Limb (tissue), 2 donors: ENCODE measurements around the gene GOLGA8O.
"Not testable (repeated sequence)": the region's sequence is repeated elsewhere in the genome, so short reads cannot be mapped to it uniquely, and the experiment has no call there.

Experiments
- DNase-seq, 2 donors: peaks; one replicate each; pipeline ENCODE4 v3.0.0-alpha.2; 2016; ENCODE audit errors: extremely low spot score in 2 of 2

Gene GOLGA8O, protein sequence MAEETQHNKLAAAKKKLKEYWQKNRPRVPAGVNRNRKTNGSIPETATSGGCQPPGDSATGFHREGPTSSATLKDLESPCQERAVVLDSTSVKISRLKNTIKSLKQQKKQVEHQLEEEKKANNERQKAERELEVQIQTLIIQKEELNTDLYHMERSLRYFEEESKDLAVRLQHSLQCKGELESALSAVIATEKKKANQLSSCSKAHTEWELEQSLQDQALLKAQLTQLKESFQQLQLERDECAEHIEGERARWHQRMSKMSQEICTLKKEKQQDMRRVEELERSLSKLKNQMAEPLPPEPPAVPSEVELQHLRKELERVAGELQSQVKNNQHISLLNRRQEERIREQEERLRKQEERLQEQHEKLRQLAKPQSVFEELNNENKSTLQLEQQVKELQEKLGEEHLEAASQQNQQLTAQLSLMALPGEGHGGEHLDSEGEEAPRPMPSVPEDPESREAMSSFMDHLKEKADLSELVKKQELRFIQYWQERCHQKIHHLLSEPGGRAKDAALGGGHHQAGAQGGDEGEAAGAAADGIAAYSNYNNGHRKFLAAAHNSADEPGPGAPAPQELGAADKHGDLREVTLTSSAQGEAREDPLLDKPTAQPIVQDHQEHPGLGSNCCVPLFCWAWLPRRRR

GRCh38 chr15:32455534-32455933 is at the start of gene GOLGA8O:
Gene GOLGA8O (minus strand): TSS chr15:32455634. CDS start chr15:32455536, 98 bp downstream.
- DNase-seq: not testable (repeated sequence)

DNA sequence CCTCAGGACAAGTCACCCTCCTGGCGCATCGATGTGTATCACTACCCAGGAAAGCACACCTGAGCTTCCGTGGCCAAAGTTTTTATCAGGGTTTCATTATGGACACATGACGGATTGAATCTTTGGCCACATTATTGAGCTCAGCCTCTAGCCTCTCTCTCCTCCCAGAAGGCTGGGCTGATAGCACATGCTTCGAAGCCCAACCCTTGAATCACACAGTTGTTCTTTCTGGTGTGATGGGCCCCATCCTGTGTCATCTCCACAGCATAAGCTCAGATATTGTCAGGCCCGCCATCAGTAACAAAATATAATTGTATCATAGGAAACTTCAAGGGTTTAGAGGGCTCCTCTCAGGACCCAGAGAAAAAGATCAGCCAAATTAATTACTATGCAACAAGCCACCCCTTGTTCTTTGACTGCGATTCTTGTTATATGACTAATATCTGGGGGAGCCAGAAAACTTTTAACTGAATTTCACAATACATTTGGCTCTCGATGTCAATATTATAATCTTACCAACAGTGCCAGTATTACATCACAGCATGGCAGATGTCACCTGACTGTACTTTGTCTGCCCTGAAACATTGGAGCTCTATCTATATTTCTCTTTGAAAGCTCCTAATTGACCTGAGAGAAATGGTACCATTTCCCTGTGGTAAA is 48.8 kb upstream of the GOLGA8O start:
- DNase-seq: not testable (repeated sequence)

DNA sequence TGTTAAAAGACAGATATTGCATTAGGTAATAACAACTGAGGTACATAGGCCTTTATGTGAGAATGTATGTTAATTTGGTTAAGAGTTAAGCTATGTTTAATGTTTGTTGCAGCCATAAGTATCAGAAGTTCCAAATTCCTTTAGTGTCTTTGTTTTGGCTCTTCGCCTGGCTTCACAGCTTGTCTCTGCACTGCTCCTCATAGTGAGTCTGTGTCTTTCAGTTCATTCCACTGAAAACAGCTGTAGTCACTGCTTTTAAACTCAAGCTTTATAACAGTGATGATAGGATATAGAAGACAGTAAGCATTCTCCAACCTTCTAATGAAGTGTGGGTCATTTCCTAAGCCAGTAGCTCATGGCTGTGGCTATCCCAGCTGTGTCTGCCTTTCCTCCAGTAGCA is 47.5 kb upstream of the GOLGA8O start:
- peak; percentile 28 to 29 for DNase-seq

DNA sequence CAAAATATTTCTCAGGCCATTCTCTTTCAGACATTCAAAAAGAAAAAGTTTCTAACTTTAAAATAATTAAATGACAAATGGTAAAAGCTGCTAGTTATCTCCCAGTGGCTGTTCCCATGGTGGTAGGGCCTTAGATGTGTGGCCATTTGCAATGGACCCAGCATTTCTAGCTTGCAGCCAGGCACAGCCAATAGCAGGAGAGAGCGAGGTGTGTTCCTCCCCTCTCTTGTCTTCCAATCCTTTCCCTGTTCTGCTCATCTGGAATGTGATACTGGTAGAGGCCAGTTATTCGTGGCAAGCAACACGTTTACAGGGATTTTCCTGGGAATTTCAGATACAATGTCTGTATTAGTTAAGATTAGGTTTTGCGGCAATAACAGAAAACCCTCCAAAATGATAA is 37.3 kb upstream of the GOLGA8O start:
- DNase-seq: not testable (repeated sequence)

GRCh38 chr15:32486474-32486873 is 31.0 kb upstream of the GOLGA8O start:
- DNase-seq: not testable (repeated sequence)

GRCh38 chr15:32483377-32483776 is 27.9 kb upstream of the GOLGA8O start:
- peak in 1 of 2 donors; percentile 31 for DNase-seq

DNA sequence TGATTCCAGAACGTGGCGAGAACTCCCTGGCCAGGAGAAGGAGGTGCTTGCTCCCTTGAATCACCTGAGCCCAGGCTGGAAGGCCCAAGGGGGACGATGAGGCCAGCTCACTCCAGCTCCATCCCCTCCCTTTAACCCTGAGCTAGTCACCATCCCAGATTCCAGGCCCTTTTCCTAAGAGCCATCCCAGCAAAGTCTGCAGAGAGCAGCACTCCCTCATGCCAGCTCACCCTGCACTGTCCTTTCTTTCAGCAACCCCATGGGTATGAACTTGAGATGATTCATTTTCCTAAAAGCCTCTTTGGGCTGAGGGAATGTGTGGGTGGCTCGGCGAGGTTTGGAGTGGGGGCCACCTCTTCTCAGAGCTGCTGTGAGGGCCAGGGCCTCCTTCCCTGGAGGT is 26.2 kb upstream of the GOLGA8O start:
- not testable (repeated sequence) for DNase-seq

- not testable (repeated sequence) for DNase-seq
Measured at GRCh38 chr15:32468076-32468475, 12.6 kb upstream of the GOLGA8O start.

- not testable (repeated sequence) for DNase-seq
Measured at GRCh38 chr15:32440445-32440977, 14.9 kb downstream of the GOLGA8O start.

- DNase-seq: not testable (repeated sequence)
Measured at GRCh38 chr15:32434102-32434963, 21.1 kb downstream of the GOLGA8O start.

GRCh38 chr15:32427635-32428034 is 27.8 kb downstream of the GOLGA8O start:
- DNase-seq: not testable (repeated sequence)

- peak; percentile 18 to 26 for DNase-seq
Measured at GRCh38 chr15:32426511-32426910, 28.9 kb downstream of the GOLGA8O start.

DNA sequence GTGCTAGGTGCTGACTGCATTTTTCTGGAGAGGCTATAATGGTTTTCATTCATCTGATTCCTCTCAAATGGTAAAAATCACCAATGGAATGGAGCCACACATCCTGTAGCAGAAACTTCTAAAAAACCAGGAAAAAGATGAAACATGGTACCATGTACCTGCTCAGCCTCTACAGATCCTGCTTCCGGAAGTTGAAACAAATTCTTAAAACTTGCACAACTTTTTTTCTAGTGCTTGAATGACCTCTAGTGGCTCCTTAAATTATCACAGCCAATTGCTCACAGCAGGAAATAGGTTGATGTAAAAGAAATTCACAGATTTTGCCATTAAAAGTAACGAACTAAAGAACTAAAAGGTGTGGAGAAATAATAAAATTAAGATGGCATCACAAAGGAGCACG is 47.5 kb downstream of the GOLGA8O start:
- DNase-seq: not testable (repeated sequence)

- DNase-seq: not testable (repeated sequence)
Measured at GRCh38 chr15:32403192-32403591, 52.2 kb downstream of the GOLGA8O start, which contains the start of gene GOLGA8K. Gene GOLGA8K (minus strand): TSS chr15:32403292. CDS start chr15:32403194, 98 bp downstream.

DNA sequence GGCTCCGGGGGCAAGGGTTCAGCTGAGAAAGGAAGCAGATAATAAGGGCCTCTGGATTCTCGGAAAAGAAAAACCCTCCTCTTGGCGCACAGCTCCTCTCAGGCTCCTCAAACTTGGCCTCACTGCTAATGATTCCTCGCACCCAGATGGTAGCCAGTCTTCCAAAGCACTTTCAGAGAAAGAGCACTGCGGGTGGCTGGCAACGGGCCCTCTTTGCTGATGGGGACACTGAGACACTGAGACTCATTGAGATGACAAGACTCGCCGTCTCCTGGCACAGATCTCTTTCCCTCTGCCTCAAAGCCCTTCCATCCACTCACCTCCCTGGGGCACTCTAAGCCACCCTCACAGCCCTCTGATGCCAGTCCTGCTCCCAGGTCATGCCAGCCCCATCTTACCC is 58.9 kb downstream of the GOLGA8O start:
- not testable (repeated sequence) for DNase-seq
